Measurements from ENCODE around the gene KANSL3.
"Not testable (repeated sequence)": the region's sequence is repeated elsewhere in the genome, so short reads cannot be mapped to it uniquely, and the experiment has no call there.

DNA sequence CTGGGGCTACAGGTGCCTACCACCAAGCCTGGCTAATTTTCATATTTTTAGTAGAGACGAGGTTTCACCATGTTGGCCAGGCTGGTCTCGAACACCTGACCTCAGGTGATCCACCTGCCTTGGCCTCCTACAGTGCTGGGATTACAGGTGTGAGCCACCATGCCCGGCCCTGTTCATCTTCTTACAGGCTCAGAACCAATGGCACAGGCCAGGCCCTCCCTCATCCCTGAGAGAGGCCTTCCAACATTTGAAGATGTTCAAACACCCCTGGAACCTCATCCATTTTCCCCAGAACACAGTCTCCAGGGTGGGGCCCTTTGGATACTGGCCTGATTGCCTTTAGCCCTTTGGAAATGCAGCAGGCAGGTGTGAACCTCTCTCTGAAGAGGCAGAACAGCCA is 27.6 kb upstream of the KANSL3 start:
- TF ChIP-seq, protein P1, sequence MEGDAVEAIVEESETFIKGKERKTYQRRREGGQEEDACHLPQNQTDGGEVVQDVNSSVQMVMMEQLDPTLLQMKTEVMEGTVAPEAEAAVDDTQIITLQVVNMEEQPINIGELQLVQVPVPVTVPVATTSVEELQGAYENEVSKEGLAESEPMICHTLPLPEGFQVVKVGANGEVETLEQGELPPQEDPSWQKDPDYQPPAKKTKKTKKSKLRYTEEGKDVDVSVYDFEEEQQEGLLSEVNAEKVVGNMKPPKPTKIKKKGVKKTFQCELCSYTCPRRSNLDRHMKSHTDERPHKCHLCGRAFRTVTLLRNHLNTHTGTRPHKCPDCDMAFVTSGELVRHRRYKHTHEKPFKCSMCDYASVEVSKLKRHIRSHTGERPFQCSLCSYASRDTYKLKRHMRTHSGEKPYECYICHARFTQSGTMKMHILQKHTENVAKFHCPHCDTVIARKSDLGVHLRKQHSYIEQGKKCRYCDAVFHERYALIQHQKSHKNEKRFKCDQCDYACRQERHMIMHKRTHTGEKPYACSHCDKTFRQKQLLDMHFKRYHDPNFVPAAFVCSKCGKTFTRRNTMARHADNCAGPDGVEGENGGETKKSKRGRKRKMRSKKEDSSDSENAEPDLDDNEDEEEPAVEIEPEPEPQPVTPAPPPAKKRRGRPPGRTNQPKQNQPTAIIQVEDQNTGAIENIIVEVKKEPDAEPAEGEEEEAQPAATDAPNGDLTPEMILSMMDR (IDR thresholded peaks at IDR 0.05), result not testable (repeated sequence)
- TF ChIP-seq POLR2A, EP300 (IDR thresholded peaks at IDR 0.05): not testable (repeated sequence)
